Activated T-helper 9 cell treated with anti-CD3 and anti-CD28 coated beads, Interleukin-2, amount 50 U/mL, for 16 hours (primary cell): ENCODE measurements around the gene KIAA1328.
"Not testable (repeated sequence)": the region's sequence is repeated elsewhere in the genome, so short reads cannot be mapped to it uniquely, and the experiment has no call there.

Experiments
- DNase-seq: peaks from one replicate; pipeline ENCODE4 v3.0.0-alpha.2; 2020; ENCODE audit warnings: low read depth

The KIAA1328 gene

GRCh38 chr18:36828630-36829361 is at the start of gene KIAA1328, which contains the start of gene TPGS2:
TSS of gene KIAA1328 (plus strand) at chr18:36829127. CDS start at chr18:36829139, 12 bp downstream.
TSS of gene TPGS2 (minus strand) at chr18:36829002. CDS start at chr18:36828767, 235 bp downstream.
- peak; percentile 81 for DNase-seq

- DNase-seq = no peak
These were observed 48.2 kb upstream of the KIAA1328 start for GRCh38 chr18:36780748-36781147.

- no peak for DNase-seq
These were observed 46.2 kb upstream of the KIAA1328 start for GRCh38 chr18:36782710-36783109.

GRCh38 chr18:36783792-36784191 is 45.1 kb upstream of the KIAA1328 start:
- no peak for DNase-seq

GRCh38 chr18:36786686-36787085 is 42.2 kb upstream of the KIAA1328 start:
- no peak for DNase-seq

- no peak for DNase-seq
These were observed 36.2 kb upstream of the KIAA1328 start for GRCh38 chr18:36792634-36793283.

GRCh38 chr18:36798738-36799473 is 30.0 kb upstream of the KIAA1328 start:
- DNase-seq = no peak

GRCh38 chr18:36805105-36805504 is 23.8 kb upstream of the KIAA1328 start:
- no peak for DNase-seq

- no peak for DNase-seq
These were observed 20.2 kb upstream of the KIAA1328 start for GRCh38 chr18:36808681-36809080.

- DNase-seq = no peak
These were observed 19.1 kb upstream of the KIAA1328 start for GRCh38 chr18:36809590-36810381.

GRCh38 chr18:36811430-36811829 is 17.5 kb upstream of the KIAA1328 start:
- no peak for DNase-seq

GRCh38 chr18:36811955-36812354 is 17.0 kb upstream of the KIAA1328 start:
- no peak for DNase-seq

GRCh38 chr18:36812678-36813077 is 16.2 kb upstream of the KIAA1328 start:
- no peak for DNase-seq

- DNase-seq = no peak
These were observed 15.7 kb upstream of the KIAA1328 start for GRCh38 chr18:36813101-36813775.

GRCh38 chr18:36813824-36814223 is 15.1 kb upstream of the KIAA1328 start:
- DNase-seq = no peak

- DNase-seq = no peak
These were observed 13.9 kb upstream of the KIAA1328 start for GRCh38 chr18:36814994-36815393.

GRCh38 chr18:36816096-36816495 is 12.8 kb upstream of the KIAA1328 start:
- not testable (repeated sequence) for DNase-seq

- DNase-seq = no peak
These were observed 11.9 kb upstream of the KIAA1328 start for GRCh38 chr18:36817039-36817438.

GRCh38 chr18:36818652-36819051 is 10.3 kb upstream of the KIAA1328 start:
- no peak for DNase-seq

GRCh38 chr18:36819621-36820020 is 9.3 kb upstream of the KIAA1328 start:
- no peak for DNase-seq

GRCh38 chr18:36821681-36822080 is 7.2 kb upstream of the KIAA1328 start:
- DNase-seq = no peak
